Astrocyte of the spinal cord (primary cell): Measurements from ENCODE around the gene DDX46.
"Not testable (repeated sequence)": the region's sequence is repeated elsewhere in the genome, so short reads cannot be mapped to it uniquely, and the experiment has no call there.

Source experiments
- DNase-seq: peaks from one replicate; pipeline ENCODE4 v3.0.0; 2011; ENCODE audit warnings: low read depth, low spot score
- H3K4me3 ChIP-seq: 2 replicates; pipeline ENCODE4 v1.5.1; 2011; ENCODE audit warnings: low read depth, mild to moderate bottlenecking, low read length, moderate library complexity
- CTCF ChIP-seq: IDR thresholded peaks from 2 replicates; pipeline ENCODE4 v1.5.1; 2012; ENCODE audit warnings: low read depth, mild to moderate bottlenecking, low read length, inconsistent platforms
- in situ Hi-C: cut with HindIII; loops from 2 replicates; pipeline ENCODE4 v1.10.0; 2017; ENCODE audit warnings: low sequenced_read_pairs

The DDX46 gene

GRCh38 chr5:134837530-134838181 is 79.1 kb downstream of the DDX46 start:
- in situ Hi-C loops, result no loop called here
- peak; percentile 21 for DNase-seq

GRCh38 chr5:134838361-134838760 is 79.8 kb downstream of the DDX46 start:
- H3K4me3 ChIP-seq, DNase-seq, in situ Hi-C loops: not testable (repeated sequence)

More at GRCh38 chr5:134837530-134838181, 79.1 kb downstream of the DDX46 start:
- no peak for TF ChIP-seq CTCF
- H3K4me3 ChIP-seq, result no peak overlapping the region

- no peak for TF ChIP-seq CTCF
- in situ Hi-C loops, result no loop called here
- DNase-seq, result no peak
- H3K4me3 ChIP-seq, result no peak overlapping the region
Observed at GRCh38 chr5:134840811-134841210, 82.2 kb downstream of the DDX46 start.

DNA sequence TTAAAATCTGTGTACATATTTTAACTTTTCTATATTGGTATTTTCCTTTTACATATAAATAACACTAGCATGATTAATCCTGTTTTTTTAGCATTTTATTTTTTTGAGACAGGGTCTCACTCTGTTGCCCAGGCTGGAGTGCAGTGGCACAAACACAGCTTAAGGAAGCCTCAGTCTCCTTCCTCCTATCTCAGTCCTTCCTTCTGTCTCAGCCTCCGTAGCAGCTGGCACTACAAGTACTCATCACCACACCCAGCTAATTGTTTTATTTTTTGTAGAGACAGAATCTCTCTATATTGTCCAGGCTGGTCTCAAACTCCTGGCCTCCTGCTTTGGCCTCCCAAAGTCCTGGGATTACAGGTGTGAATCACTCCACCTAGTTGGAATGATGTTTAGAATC is 85.7 kb downstream of the DDX46 start:
- no peak for TF ChIP-seq CTCF
- no peak overlapping the region for H3K4me3 ChIP-seq
- in situ Hi-C loops, result no loop called here
- DNase-seq, result no peak

DNA sequence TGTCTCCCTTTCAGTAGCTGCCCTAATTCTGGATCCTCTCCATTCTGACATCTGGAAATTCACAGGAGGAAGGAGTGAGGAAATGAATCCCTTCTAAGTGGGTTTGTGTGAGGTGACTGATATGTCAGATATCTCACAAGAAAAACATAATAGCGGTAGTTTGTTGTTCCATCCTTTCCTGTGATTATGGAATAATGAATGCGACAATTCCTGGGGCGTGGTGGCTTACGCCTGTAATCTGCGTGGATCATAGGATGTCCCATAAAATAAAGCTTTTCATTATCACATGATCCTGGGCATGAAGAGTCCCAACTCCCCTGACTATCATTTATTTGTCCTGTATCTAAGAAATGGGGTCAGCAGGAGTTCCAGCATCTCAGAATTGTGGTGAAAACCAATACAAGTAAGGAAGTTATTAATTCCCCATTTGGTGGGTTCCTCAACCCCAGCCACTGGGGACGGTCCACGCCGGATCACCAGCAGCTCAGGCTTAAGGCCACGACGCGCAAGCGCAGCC is 86.8 kb downstream of the DDX46 start:
- H3K4me3 ChIP-seq, result peak overlapping the region; percentile 6
- TF ChIP-seq CTCF, result no peak
- in situ Hi-C loops, result no loop called here
- no peak for DNase-seq

GRCh38 chr5:134845852-134846640 is 87.5 kb downstream of the DDX46 start, which contains the start of gene C5orf24:
Gene C5orf24 (plus strand): TSS chr5:134845968. CDS start chr5:134854901, 8,933 bp downstream.
- DNase-seq, result peak; percentile 98
- peak within 1 kb of the TSS; percentile 86 for H3K4me3 ChIP-seq
- in situ Hi-C loops, result no loop called here
- TF ChIP-seq CTCF, result no peak

DNA sequence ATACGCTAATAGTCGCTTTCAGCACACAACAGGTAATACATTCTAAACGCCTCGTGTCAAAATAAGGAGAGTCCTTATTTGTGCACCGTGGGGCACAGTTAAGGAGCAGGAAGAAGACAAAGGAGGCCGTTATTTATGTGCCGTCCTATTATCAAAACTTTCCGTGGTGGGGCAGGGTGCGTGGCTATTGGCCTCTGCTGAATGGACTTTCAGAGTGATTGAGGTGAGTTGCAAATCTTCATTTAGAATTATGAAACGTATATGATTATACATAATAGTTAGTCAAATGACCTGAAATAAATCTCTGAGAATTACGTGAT is 88.0 kb downstream of the DDX46 start:
- H3K4me3 ChIP-seq, result peak overlapping the region; percentile 86

GRCh38 chr5:134849434-134849933 is 90.9 kb downstream of the DDX46 start:
- in situ Hi-C loops, H3K4me3 ChIP-seq, DNase-seq: not testable (repeated sequence)

More for the DNA sequence above, 88.0 kb downstream of the DDX46 start:
- in situ Hi-C loops, result no loop called here
- no peak for TF ChIP-seq CTCF
- peak; percentile 29 for DNase-seq
